SK-N-SH (cell line): ENCODE results near the gene PTPRD. TPM values are rescaled to one million over a fixed set of nuclear protein-coding genes. Genes with fewer than 3 reads are reported as not detected.

Experiments
- CTCF ChIA-PET: fragments of 300-600, 350-600 bp; formaldehyde crosslinking; extraction: SDS; loops from one replicate; lab custom pipeline; 2021; lab: Yijun Ruan, JAX
- POLR2A ChIA-PET: fragments of 350-600 bp; sonication (Branson Sonifier 250); formaldehyde crosslinking; extraction: SDS; loops from one replicate; lab custom pipeline; 2020; ENCODE audit warnings: antibody characterized with exemption, inconsistent platforms; lab: Yijun Ruan, JAX
- DNase-seq: peaks from one replicate; pipeline ENCODE4 v3.0.0; 2012
- H2AFZ ChIP-seq: fragments of 200-600 bp; sonication (generic); 2 replicates; pipeline ENCODE4 v1.8.1; 2016; ENCODE audit warnings: antibody characterized with exemption, mild to moderate bottlenecking, low read depth
- H3F3A ChIP-seq: fragments of 200-600 bp; sonication (generic); replicated peaks from 2 replicates; pipeline ENCODE3; 2016; ENCODE audit warnings: antibody characterized with exemption, mild to moderate bottlenecking; ENCODE audit not compliant: insufficient read depth
- H3K27ac ChIP-seq, 2 experiments: fragments of 200-500 bp in 1 of 2; fragments of 200-600 bp in 1 of 2; sonication (Bioruptor generic) in 1 of 2; sonication (generic), shearing (Covaris generic) in 1 of 2; 2 replicates each; pipeline versions ENCODE4 v1.5.1 to v1.6.1; 2014 to 2016; ENCODE audit warnings: low read depth in 2 of 2, inconsistent platforms in 1 of 2, low read length in 1 of 2, mild to moderate bottlenecking in 1 of 2, mixed read lengths in 1 of 2
- H3K27me3 ChIP-seq: fragments of 200-600 bp; sonication (generic), shearing (Covaris generic); 2 replicates; pipeline ENCODE4 v1.6.1; 2016; ENCODE audit warnings: mixed run types; ENCODE audit not compliant: insufficient read depth
- H3K36me3 ChIP-seq, 2 experiments: fragments of 200-500 bp in 1 of 2; fragments of 200-600 bp in 1 of 2; sonication (Bioruptor generic) in 1 of 2; sonication (generic) in 1 of 2; replicated peaks in 1 of 2; 2 replicates each; pipeline versions ENCODE3 to v1.5.1; 2014 to 2016; ENCODE audit warnings: low read length in 1 of 2, mild to moderate bottlenecking in 1 of 2; ENCODE audit not compliant: insufficient read depth in 2 of 2, control insufficient read depth in 1 of 2
- H3K4me1 ChIP-seq, 2 experiments: fragments of 200-500 bp in 1 of 2; fragments of 200-600 bp in 1 of 2; sonication (Bioruptor generic) in 1 of 2; sonication (generic), shearing (Covaris generic) in 1 of 2; 2 replicates each; pipeline versions ENCODE4 v1.5.1 to v1.6.1; 2014 to 2016; ENCODE audit warnings: low read depth in 1 of 2, low read length in 1 of 2, mixed run types in 1 of 2; ENCODE audit not compliant: insufficient read depth in 2 of 2, control insufficient read depth in 1 of 2
- H3K4me2 ChIP-seq: fragments of 200-600 bp; sonication (generic), shearing (Covaris generic); 2 replicates; pipeline ENCODE4 v1.6.1; 2017; ENCODE audit warnings: mixed run types
- H3K4me3 ChIP-seq, 2 experiments: fragments of 200-500 bp in 1 of 2; fragments of 200-600 bp in 1 of 2; sonication (Bioruptor generic) in 1 of 2; sonication (generic), shearing (Covaris generic) in 1 of 2; 2 replicates each; pipeline versions ENCODE4 v1.5.1 to v1.8.1; 2014 to 2016; ENCODE audit warnings: low read depth in 2 of 2, inconsistent platforms in 1 of 2, low read length in 1 of 2, mild to moderate bottlenecking in 1 of 2, mixed read lengths in 1 of 2, moderate library complexity in 1 of 2
- H3K79me2 ChIP-seq: fragments of 200-600 bp; sonication (generic); 2 replicates; pipeline ENCODE4 v1.8.1; 2017; ENCODE audit warnings: mild to moderate bottlenecking; ENCODE audit not compliant: insufficient read depth
- H3K9ac ChIP-seq: fragments of 200-600 bp; sonication (generic); 2 replicates; pipeline ENCODE4 v1.6.1; 2017; ENCODE audit warnings: mixed run types
- H3K9me2 ChIP-seq: fragments of 200-600 bp; sonication (generic); 2 replicates; pipeline ENCODE4 v1.6.1; 2017; ENCODE audit warnings: mixed run types
- H3K9me3 ChIP-seq: fragments of 200-600 bp; sonication (generic); 2 replicates; pipeline ENCODE4 v1.6.1; 2017; ENCODE audit warnings: mixed run types, mild to moderate bottlenecking, moderate library complexity
- H4K20me1 ChIP-seq: fragments of 200-600 bp; sonication (generic); 2 replicates; pipeline ENCODE4 v1.6.1; 2017; ENCODE audit warnings: mild to moderate bottlenecking, mixed run types; ENCODE audit not compliant: insufficient read depth
- ELF1 ChIP-seq: IDR thresholded peaks from 2 replicates; pipeline ENCODE4 v1.4.0; 2012
- EZH2phosphoT487 ChIP-seq: fragments of 200-600 bp; sonication (generic); IDR thresholded peaks from 2 replicates; pipeline ENCODE4 v1.6.1; 2017; ENCODE audit warnings: low read depth, mixed run types, mild to moderate bottlenecking, antibody characterized with exemption, moderate library complexity, borderline replicate concordance
- FOSL2 ChIP-seq: IDR thresholded peaks from 2 replicates; pipeline ENCODE4 v1.4.0; 2012; ENCODE audit warnings: low read depth, mild to moderate bottlenecking, moderate library complexity, borderline replicate concordance
- JUND ChIP-seq: IDR thresholded peaks from 2 replicates; pipeline ENCODE4 v1.4.0; 2012
- NFIC ChIP-seq: IDR thresholded peaks from 2 replicates; pipeline ENCODE4 v1.4.0; 2012; ENCODE audit warnings: borderline replicate concordance
- NRF1 ChIP-seq: IDR thresholded peaks from 2 replicates; pipeline ENCODE4 v1.6.1; 2012; ENCODE audit warnings: low read depth, mild to moderate bottlenecking, low read length
- POLR2AphosphoS5 ChIP-seq: IDR thresholded peaks from 2 replicates; pipeline ENCODE4 v1.6.1; 2012; ENCODE audit warnings: low read depth, low read length
- SIN3A ChIP-seq: IDR thresholded peaks from 2 replicates; pipeline ENCODE4 v1.6.1; 2012; ENCODE audit warnings: low read depth, mild to moderate bottlenecking, low read length, moderate library complexity, borderline replicate concordance
- TAF1 ChIP-seq: IDR thresholded peaks from 2 replicates; pipeline ENCODE4 v1.6.1; 2012; ENCODE audit warnings: low read depth, mild to moderate bottlenecking, low read length, moderate library complexity, borderline replicate concordance
- TCF12 ChIP-seq: IDR thresholded peaks from 2 replicates; pipeline ENCODE4 v1.4.0; 2012
- YY1 ChIP-seq: IDR thresholded peaks from 2 replicates; pipeline ENCODE4 v1.4.0; 2012; ENCODE audit warnings: low read depth, mild to moderate bottlenecking
- WGBS: methylation state at CpG from one replicate; pipeline ENCODE4 v1.1.6; 2017; ENCODE audit warnings: low lambda C conversion rate; 5-methylcytosine and 5-hydroxymethylcytosine counted together
- polyA plus RNA-seq, 3 experiments: library from polyadenylated mRNA; depleted of rRNA; stranded (reverse); fragments of >200 nt; gene quantifications; 2 replicates each; pipeline ENCODE4 v1.2.3, GENCODE V29; 2012
- TF ChIP-seq, protein P1 (sequence below): IDR thresholded peaks from 2 replicates; pipeline ENCODE4 v1.4.0; 2012; ENCODE audit warnings: low read depth, borderline replicate concordance
- TF ChIP-seq, protein P2 (sequence below): fragments of 150-350 bp; IDR thresholded peaks from 2 replicates; pipeline ENCODE4 v1.6.1; 2016; ENCODE audit warnings: mild to moderate bottlenecking, low read depth, low read length
- TF ChIP-seq, protein P3 (sequence below): fragments of 150-350 bp; IDR thresholded peaks from 2 replicates; pipeline ENCODE4 v1.6.1; 2017; ENCODE audit warnings: antibody characterized with exemption, low read length, low read depth, borderline replicate concordance
- TF ChIP-seq, protein P4 (sequence below): IDR thresholded peaks from 2 replicates; pipeline ENCODE4 v1.6.1; 2012; ENCODE audit warnings: mild to moderate bottlenecking, low read depth, low read length, moderate library complexity

PTPRD gene
- polyA plus RNA-seq, 1 of the 3 experiments (the other 2 are of a cell fraction) = 0.15 TPM

DNA sequence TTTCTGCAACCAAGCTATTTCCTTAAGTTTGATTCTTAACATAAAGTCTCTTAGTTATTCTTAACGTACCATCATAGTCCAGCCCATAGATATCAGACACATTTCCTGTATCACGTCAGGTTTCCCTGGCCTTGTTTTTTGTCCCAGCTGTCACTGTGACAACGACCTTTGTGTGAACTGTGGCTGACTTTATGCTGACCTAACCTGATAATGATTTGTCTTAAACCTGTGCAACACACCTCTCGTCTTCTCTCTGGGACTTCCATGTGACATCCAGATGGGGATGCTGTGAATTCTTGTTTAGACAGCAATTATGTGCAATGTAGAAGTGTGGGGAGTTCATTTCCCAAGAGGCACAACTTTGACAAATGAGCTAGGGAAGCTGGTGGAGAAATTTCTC, 662.8 kb downstream of the PTPRD start:
- no peak overlapping the region for H3K27ac ChIP-seq

More for the DNA sequence above, 662.8 kb downstream of the PTPRD start:
- 36% methylated on average over 4 of the region's 4 CpGs for WGBS
- H3K4me2 ChIP-seq = no peak overlapping the region
- no peak overlapping the region for H3K4me3 ChIP-seq
- no peak overlapping the region; the same call in 1 of the 2 replicates for H2AFZ ChIP-seq
- CTCF ChIA-PET = no interaction called here
- no peaks in the 10 kb centered on the region for H3K27me3 ChIP-seq
- H3K79me2 ChIP-seq = no peaks in the 10 kb centered on the region
- no peaks in the 10 kb centered on the region for H3F3A ChIP-seq
- POLR2A ChIA-PET = no interaction called here
- H3K9me2 ChIP-seq = no peaks in the 10 kb centered on the region
- H3K9me3 ChIP-seq = no peaks in the 10 kb centered on the region
- H4K20me1 ChIP-seq = no peaks in the 10 kb centered on the region
- H3K4me1 ChIP-seq = no peaks in the 10 kb centered on the region
- no peak for TF ChIP-seq NRF1
- TF ChIP-seq, protein P1, sequence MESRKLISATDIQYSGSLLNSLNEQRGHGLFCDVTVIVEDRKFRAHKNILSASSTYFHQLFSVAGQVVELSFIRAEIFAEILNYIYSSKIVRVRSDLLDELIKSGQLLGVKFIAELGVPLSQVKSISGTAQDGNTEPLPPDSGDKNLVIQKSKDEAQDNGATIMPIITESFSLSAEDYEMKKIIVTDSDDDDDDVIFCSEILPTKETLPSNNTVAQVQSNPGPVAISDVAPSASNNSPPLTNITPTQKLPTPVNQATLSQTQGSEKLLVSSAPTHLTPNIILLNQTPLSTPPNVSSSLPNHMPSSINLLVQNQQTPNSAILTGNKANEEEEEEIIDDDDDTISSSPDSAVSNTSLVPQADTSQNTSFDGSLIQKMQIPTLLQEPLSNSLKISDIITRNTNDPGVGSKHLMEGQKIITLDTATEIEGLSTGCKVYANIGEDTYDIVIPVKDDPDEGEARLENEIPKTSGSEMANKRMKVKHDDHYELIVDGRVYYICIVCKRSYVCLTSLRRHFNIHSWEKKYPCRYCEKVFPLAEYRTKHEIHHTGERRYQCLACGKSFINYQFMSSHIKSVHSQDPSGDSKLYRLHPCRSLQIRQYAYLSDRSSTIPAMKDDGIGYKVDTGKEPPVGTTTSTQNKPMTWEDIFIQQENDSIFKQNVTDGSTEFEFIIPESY = no peak
- no peak for TF ChIP-seq EZH2phosphoT487
- TF ChIP-seq FOSL2 = no peak
- no peak for TF ChIP-seq POLR2AphosphoS5
- TF ChIP-seq, protein P2, sequence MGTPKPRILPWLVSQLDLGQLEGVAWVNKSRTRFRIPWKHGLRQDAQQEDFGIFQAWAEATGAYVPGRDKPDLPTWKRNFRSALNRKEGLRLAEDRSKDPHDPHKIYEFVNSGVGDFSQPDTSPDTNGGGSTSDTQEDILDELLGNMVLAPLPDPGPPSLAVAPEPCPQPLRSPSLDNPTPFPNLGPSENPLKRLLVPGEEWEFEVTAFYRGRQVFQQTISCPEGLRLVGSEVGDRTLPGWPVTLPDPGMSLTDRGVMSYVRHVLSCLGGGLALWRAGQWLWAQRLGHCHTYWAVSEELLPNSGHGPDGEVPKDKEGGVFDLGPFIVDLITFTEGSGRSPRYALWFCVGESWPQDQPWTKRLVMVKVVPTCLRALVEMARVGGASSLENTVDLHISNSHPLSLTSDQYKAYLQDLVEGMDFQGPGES = no peak
- TF ChIP-seq TAF1 = no peak
- no peak for TF ChIP-seq ELF1
- TF ChIP-seq TCF12 = no peak
- no peak for TF ChIP-seq JUND
- TF ChIP-seq, protein P3, sequence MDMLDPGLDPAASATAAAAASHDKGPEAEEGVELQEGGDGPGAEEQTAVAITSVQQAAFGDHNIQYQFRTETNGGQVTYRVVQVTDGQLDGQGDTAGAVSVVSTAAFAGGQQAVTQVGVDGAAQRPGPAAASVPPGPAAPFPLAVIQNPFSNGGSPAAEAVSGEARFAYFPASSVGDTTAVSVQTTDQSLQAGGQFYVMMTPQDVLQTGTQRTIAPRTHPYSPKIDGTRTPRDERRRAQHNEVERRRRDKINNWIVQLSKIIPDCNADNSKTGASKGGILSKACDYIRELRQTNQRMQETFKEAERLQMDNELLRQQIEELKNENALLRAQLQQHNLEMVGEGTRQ = no peak
- TF ChIP-seq, protein P4, sequence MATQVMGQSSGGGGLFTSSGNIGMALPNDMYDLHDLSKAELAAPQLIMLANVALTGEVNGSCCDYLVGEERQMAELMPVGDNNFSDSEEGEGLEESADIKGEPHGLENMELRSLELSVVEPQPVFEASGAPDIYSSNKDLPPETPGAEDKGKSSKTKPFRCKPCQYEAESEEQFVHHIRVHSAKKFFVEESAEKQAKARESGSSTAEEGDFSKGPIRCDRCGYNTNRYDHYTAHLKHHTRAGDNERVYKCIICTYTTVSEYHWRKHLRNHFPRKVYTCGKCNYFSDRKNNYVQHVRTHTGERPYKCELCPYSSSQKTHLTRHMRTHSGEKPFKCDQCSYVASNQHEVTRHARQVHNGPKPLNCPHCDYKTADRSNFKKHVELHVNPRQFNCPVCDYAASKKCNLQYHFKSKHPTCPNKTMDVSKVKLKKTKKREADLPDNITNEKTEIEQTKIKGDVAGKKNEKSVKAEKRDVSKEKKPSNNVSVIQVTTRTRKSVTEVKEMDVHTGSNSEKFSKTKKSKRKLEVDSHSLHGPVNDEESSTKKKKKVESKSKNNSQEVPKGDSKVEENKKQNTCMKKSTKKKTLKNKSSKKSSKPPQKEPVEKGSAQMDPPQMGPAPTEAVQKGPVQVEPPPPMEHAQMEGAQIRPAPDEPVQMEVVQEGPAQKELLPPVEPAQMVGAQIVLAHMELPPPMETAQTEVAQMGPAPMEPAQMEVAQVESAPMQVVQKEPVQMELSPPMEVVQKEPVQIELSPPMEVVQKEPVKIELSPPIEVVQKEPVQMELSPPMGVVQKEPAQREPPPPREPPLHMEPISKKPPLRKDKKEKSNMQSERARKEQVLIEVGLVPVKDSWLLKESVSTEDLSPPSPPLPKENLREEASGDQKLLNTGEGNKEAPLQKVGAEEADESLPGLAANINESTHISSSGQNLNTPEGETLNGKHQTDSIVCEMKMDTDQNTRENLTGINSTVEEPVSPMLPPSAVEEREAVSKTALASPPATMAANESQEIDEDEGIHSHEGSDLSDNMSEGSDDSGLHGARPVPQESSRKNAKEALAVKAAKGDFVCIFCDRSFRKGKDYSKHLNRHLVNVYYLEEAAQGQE = no peak
- TF ChIP-seq YY1 = no peak
- no peak for TF ChIP-seq NFIC
- TF ChIP-seq SIN3A = no peak
- no peaks in the 10 kb centered on the region for H3K36me3 ChIP-seq
- no peak for DNase-seq
- no peak overlapping the region for H3K9ac ChIP-seq
